LHCN-M2 (cell line): ENCODE results near the gene ERBB4. TPM values are rescaled to one million over a fixed set of nuclear protein-coding genes. Genes with fewer than 3 reads are reported as not detected.
"Not testable (repeated sequence)": the region's sequence is repeated elsewhere in the genome, so short reads cannot be mapped to it uniquely, and the experiment has no call there.

Experiments used
- DNase-seq: peaks from one replicate; pipeline ENCODE4 v3.0.0-alpha.2; 2012; ENCODE audit warnings: low read depth
- total RNA-seq: library from RNA; depleted of rRNA; stranded (reverse); fragments of >200 nt; gene quantifications from 2 replicates; pipeline ENCODE4 v1.2.3, GENCODE V29; 2014

The ERBB4 gene
- total RNA-seq, 1 experiment from 2014 or later: not detected

- no peak for DNase-seq
Observed at GRCh38 chr2:212299943-212300342, 238.7 kb downstream of the ERBB4 start.

- DNase-seq: no peak
Observed at GRCh38 chr2:212299333-212299732, 239.3 kb downstream of the ERBB4 start.

GRCh38 chr2:212295571-212295970 is 243.0 kb downstream of the ERBB4 start:
- DNase-seq: no peak

- no peak for DNase-seq
Observed at GRCh38 chr2:212294816-212295215, 243.8 kb downstream of the ERBB4 start.

GRCh38 chr2:212289301-212289700 is 249.3 kb downstream of the ERBB4 start:
- DNase-seq: no peak

GRCh38 chr2:212288308-212288707 is 250.3 kb downstream of the ERBB4 start:
- no peak for DNase-seq

- DNase-seq: no peak
Observed at GRCh38 chr2:212284166-212284565, 254.4 kb downstream of the ERBB4 start.

GRCh38 chr2:212282671-212283261 is 255.8 kb downstream of the ERBB4 start:
- DNase-seq: no peak

- no peak for DNase-seq
Observed at GRCh38 chr2:212276813-212277212, 261.8 kb downstream of the ERBB4 start.

- DNase-seq: no peak
Observed at GRCh38 chr2:212274215-212274614, 264.4 kb downstream of the ERBB4 start.

- DNase-seq: no peak
Observed at GRCh38 chr2:212271583-212271982, 267.0 kb downstream of the ERBB4 start.

GRCh38 chr2:212269005-212269404 is 269.6 kb downstream of the ERBB4 start:
- DNase-seq: no peak

GRCh38 chr2:212266297-212266696 is 272.3 kb downstream of the ERBB4 start:
- no peak for DNase-seq

- no peak for DNase-seq
Observed at GRCh38 chr2:212265777-212266176, 272.8 kb downstream of the ERBB4 start.

- DNase-seq: no peak
Observed at GRCh38 chr2:212264187-212264586, 274.4 kb downstream of the ERBB4 start.

- no peak for DNase-seq
Observed at GRCh38 chr2:212259226-212259625, 279.4 kb downstream of the ERBB4 start.

GRCh38 chr2:212254339-212254738 is 284.3 kb downstream of the ERBB4 start:
- no peak for DNase-seq

- DNase-seq: peak; percentile 7
Observed at GRCh38 chr2:212249451-212249850, 289.2 kb downstream of the ERBB4 start.

GRCh38 chr2:212245880-212246279 is 292.7 kb downstream of the ERBB4 start:
- DNase-seq: no peak

- no peak for DNase-seq
Observed at GRCh38 chr2:212242724-212243123, 295.9 kb downstream of the ERBB4 start.

GRCh38 chr2:212238152-212238551 is 300.4 kb downstream of the ERBB4 start:
- DNase-seq: not testable (repeated sequence)

- DNase-seq: no peak
Observed at GRCh38 chr2:212237350-212238095, 301.1 kb downstream of the ERBB4 start.

GRCh38 chr2:212228743-212229171 is 309.8 kb downstream of the ERBB4 start:
- DNase-seq: no peak
